ENCODE data around the gene PCYT1B. TPM values are rescaled to one million over a fixed set of nuclear protein-coding genes. Genes with fewer than 3 reads are reported as not detected.
A peak's percentile ranks its signal among the peaks of the same experiment; 100 is the strongest.
"Not testable (repeated sequence)": the region's sequence is repeated elsewhere in the genome, so short reads cannot be mapped to it uniquely, and the experiment has no call there.

PCYT1B gene
- total RNA-seq (2014; rRNA removed; shearing (Covaris generic)), result not detected in 2 replicates
- polyA plus RNA-seq (2015; cell fraction: cytosol; rRNA removed), result not detected in 2 replicates
- polyA plus RNA-seq (2015; cell fraction: nucleus; rRNA removed), result not detected in 2 replicates

GRCh38 chrX:24647257-24648058 lies at the start of gene PCYT1B:
TSS of gene PCYT1B (minus strand) at chrX:24647347. CDS start at chrX:24647105, 242 bp downstream.
- no peak for DNase-seq (ENCODE audit: low read depth)

DNA sequence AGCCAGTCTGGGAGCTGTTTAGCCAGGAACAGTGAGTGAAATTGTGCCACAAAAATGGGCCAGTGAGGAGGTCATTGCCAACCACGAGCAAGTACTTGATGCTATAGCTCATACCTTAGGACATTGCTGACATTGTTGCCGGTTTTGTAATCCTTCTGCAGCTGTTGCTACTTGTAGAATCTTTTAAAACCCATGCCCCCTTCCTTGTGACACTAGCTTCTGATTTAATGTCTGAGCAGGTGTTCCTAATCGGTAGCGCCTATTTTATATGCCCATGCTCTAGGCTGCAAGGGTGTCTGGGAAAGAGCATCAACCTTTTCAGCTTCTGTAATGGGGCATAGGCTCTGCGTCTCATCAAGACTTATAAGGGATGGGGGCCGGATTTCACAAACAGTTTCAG lies 49.1 kb upstream of the PCYT1B start:
- DNase-seq (ENCODE audit: low read depth), result no peak

GRCh38 chrX:24694825-24695224 lies 47.7 kb upstream of the PCYT1B start:
- no peak for DNase-seq (ENCODE audit: low read depth)

- peak; percentile 95 for DNase-seq (ENCODE audit: low read depth)
Measured at GRCh38 chrX:24693453-24694202, 46.5 kb upstream of the PCYT1B start, which contains the start of gene POLA1. TSS of gene POLA1 (plus strand) at chrX:24693918. CDS start at chrX:24693962, 44 bp downstream.

DNA sequence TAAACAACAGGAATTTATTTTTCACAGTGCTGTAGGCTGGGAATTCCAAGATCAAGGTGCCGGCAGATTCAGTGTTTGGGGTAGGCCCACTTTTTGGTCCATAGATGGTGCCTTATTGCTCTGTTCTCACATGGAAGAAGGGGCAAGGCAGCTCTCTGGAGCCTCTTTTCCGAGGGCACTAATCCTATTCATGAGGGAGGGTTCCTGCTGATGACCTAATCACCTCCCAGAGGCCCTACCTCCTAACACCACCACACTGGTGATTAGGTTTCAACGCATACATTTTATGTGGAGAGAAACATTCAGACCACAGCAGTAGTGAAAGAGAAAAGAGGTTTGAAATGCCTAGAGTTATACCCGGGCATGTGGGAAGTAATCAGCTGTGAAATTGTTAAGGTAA lies 45.2 kb upstream of the PCYT1B start:
- DNase-seq (ENCODE audit: low read depth), result no peak

- DNase-seq (ENCODE audit: low read depth), result no peak
Measured at GRCh38 chrX:24684048-24684447, 36.9 kb upstream of the PCYT1B start.

GRCh38 chrX:24682739-24683432 lies 35.7 kb upstream of the PCYT1B start:
- DNase-seq (ENCODE audit: low read depth), result no peak

GRCh38 chrX:24676403-24677024 lies 29.4 kb upstream of the PCYT1B start:
- no peak for DNase-seq (ENCODE audit: low read depth)

GRCh38 chrX:24673424-24673823 lies 26.3 kb upstream of the PCYT1B start:
- no peak for DNase-seq (ENCODE audit: low read depth)

GRCh38 chrX:24672701-24673190 lies 25.6 kb upstream of the PCYT1B start:
- no peak for DNase-seq (ENCODE audit: low read depth)

DNA sequence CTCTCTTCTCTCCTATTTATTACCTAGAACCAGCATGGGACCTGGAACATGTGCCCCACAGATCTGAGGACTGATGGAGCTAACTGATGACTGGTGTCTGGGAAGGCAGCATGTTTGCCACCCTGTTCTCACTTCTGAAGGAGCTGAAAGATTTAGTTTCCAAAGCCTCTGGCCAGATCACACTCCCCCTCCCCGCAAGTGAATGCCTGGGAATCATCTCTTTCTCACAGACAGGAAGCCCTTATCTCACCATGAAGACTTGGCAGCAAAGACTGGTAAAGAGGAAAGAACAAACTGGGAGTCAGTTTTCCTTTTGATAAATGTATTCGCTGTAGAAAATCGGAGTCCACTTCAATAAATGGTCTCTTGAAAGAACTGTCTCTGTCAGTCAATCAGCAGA lies 21.0 kb upstream of the PCYT1B start:
- DNase-seq (ENCODE audit: low read depth), result no peak

DNA sequence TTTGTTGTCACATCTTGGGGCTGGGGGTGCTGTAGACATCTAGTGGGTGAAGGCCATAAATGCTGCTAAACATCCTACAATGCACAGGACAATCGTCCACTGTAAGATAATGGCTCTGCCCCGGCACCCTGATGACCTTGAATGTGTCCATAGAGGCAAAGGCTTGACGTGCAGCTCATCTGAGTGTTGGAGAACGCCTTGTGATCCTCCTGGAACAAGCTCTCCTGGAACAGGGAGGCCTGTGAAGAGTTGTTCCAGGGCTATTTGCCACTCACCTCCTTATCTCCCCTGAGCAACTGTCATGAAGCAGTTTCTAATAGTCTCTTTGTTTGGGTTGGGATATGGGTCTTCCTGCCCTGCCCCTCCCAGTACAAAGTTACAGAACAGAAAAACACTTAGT lies 15.2 kb upstream of the PCYT1B start:
- no peak for DNase-seq (ENCODE audit: low read depth)

GRCh38 chrX:24661292-24661691 lies 14.1 kb upstream of the PCYT1B start:
- no peak for DNase-seq (ENCODE audit: low read depth)

GRCh38 chrX:24659646-24660045 lies 12.5 kb upstream of the PCYT1B start:
- no peak for DNase-seq (ENCODE audit: low read depth)

GRCh38 chrX:24659106-24659505 lies 12.0 kb upstream of the PCYT1B start:
- DNase-seq (ENCODE audit: low read depth), result no peak

DNA sequence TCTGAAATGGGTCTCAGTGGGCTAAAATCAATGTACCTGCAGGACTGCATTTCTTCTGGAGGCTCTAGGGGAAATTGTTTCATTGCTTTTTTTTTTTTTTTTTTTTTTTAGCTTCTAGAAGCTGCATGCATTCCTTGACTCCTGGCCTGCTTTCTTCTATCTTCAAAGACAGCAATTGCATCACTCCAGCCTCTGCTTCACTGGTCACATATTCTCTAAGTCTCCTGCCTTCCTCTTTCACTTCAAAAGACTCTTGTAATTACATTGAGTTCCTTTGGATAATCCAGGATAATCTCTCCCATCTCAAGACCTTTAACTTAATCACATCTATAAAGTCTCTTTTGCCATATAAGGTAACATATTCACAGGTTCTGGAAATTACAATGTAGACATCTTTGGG lies 11.3 kb upstream of the PCYT1B start:
- no peak for DNase-seq (ENCODE audit: low read depth)

DNA sequence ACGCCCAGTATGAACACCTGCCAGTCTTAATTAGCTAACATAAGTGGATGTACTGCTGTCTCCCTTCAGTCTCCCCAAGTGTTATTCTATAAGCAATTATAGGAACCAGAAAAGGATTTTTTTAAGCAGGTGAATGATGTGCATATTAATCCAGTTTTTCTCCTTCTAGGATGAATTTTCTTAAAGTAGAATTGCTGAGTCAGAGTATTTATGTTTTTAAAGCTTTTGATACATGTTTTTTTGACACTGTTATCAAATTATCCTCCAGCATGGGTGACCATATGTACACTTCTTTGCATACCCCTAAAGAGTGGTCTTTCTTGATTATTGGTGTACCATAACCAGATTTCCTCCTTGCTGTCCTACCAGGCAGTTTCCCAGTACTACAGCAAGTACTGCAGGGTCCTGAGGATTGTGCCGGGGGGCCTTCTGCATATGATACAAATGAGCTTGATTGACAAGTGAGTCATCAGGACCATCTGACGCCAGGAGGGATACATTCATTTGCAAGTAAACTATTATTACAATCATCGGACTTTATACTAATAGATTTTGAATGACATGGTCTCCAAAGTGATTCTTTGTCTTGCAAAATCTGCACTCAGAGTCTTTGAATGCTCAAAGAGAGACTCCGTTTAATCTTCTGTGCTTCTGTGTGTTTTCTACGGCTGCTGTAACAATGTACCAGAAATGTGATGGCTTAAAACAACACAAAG lies 10.7 kb upstream of the PCYT1B start:
- DNase-seq (ENCODE audit: low read depth), result no peak

GRCh38 chrX:24655679-24656078 lies 8.5 kb upstream of the PCYT1B start:
- not testable (repeated sequence) for DNase-seq (ENCODE audit: low read depth)

- no peak for DNase-seq (ENCODE audit: low read depth)
Measured at GRCh38 chrX:24651783-24652182, 4.6 kb upstream of the PCYT1B start.

GRCh38 chrX:24648495-24648894 lies 1.3 kb upstream of the PCYT1B start:
- DNase-seq (ENCODE audit: low read depth), result no peak

All from HT1080 (cell line).